GM12891 (cell line): ENCODE data around the gene UBE3B.

Experiments
- DNase-seq: peaks from one replicate; pipeline ENCODE4 v3.0.0; 2011; ENCODE audit warnings: low spot score; ENCODE audit not compliant: insufficient read length
- FAIRE-seq: peaks from 2 replicates; lab custom pipeline; 2011; peaks lifted over from hg19 to GRCh38; lab: Jason Lieb, UNC
- PAX5 ChIP-seq: IDR thresholded peaks from 2 replicates; pipeline ENCODE4 v1.6.1; 2011; ENCODE audit warnings: low read length, moderate library complexity, mild to moderate bottlenecking; ENCODE audit not compliant: insufficient read depth, severe bottlenecking
- POLR2A ChIP-seq: IDR thresholded peaks from 2 replicates; pipeline ENCODE4 v1.6.1; 2011; ENCODE audit warnings: low read depth, low read length, control low read depth
- POLR2AphosphoS5 ChIP-seq: IDR thresholded peaks from 2 replicates; pipeline ENCODE4 v1.6.1; 2011; ENCODE audit warnings: low read depth, low read length, control low read depth
- POU2F2 ChIP-seq: IDR thresholded peaks from 2 replicates; pipeline ENCODE4 v1.6.1; 2011; ENCODE audit warnings: low read depth, mild to moderate bottlenecking, control low read depth, low read length, moderate library complexity
- SPI1 ChIP-seq: IDR thresholded peaks from 2 replicates; pipeline ENCODE4 v1.6.1; 2011; ENCODE audit warnings: low read depth, low read length, control low read depth
- TAF1 ChIP-seq: IDR thresholded peaks from 2 replicates; pipeline ENCODE4 v1.6.1; 2011; ENCODE audit warnings: low read depth, low read length, control low read depth

The UBE3B gene

GRCh38 chr12:109523504-109523903 is 46.1 kb downstream of the UBE3B start:
- no peak for DNase-seq
- TF ChIP-seq PAX5, result no peak
- no peak for TF ChIP-seq SPI1
- TF ChIP-seq POU2F2, result no peak
- TF ChIP-seq POLR2A, result no peak
- TF ChIP-seq TAF1, result no peak
- TF ChIP-seq POLR2AphosphoS5, result no peak
- FAIRE-seq, result no peak

- FAIRE-seq, result no peak
- DNase-seq, result no peak
- TF ChIP-seq TAF1, result no peak
- TF ChIP-seq PAX5, result no peak
- TF ChIP-seq POU2F2, result no peak
- no peak for TF ChIP-seq POLR2AphosphoS5
- TF ChIP-seq POLR2A, result no peak
- TF ChIP-seq SPI1, result no peak
Measured at GRCh38 chr12:109524466-109525278, 47.2 kb downstream of the UBE3B start.

- no peak for FAIRE-seq
- TF ChIP-seq POU2F2, result no peak
- TF ChIP-seq POLR2A, result no peak
- no peak for TF ChIP-seq PAX5
- no peak for TF ChIP-seq TAF1
- TF ChIP-seq SPI1, result no peak
- TF ChIP-seq POLR2AphosphoS5, result no peak
Measured at GRCh38 chr12:109525279-109525585, 47.8 kb downstream of the UBE3B start.

GRCh38 chr12:109527489-109528123 is 50.2 kb downstream of the UBE3B start:
- FAIRE-seq (no peak), DNase-seq (no peak)
- TF ChIP-seq PAX5 (no peak), POLR2A (no peak), POU2F2 (no peak), TAF1 (no peak), SPI1 (no peak), POLR2AphosphoS5 (no peak)

More at GRCh38 chr12:109525279-109525585, 47.8 kb downstream of the UBE3B start:
- no peak for DNase-seq

GRCh38 chr12:109529691-109530640 is 52.5 kb downstream of the UBE3B start:
- no peak for FAIRE-seq
- TF ChIP-seq PAX5 (no peak), POLR2AphosphoS5 (no peak), SPI1 (no peak), TAF1 (no peak)

GRCh38 chr12:109531411-109531810 is 54.0 kb downstream of the UBE3B start:
- DNase-seq (no peak), FAIRE-seq (no peak)
- TF ChIP-seq TAF1, result no peak
- TF ChIP-seq PAX5, result no peak
- no peak for TF ChIP-seq POLR2AphosphoS5
- no peak for TF ChIP-seq POLR2A
- no peak for TF ChIP-seq POU2F2
- no peak for TF ChIP-seq SPI1

More at GRCh38 chr12:109529691-109530640, 52.5 kb downstream of the UBE3B start:
- no peak for DNase-seq

- DNase-seq (no peak), FAIRE-seq (no peak)
- TF ChIP-seq POLR2A, result no peak
- no peak for TF ChIP-seq POLR2AphosphoS5
- TF ChIP-seq PAX5, result no peak
- TF ChIP-seq SPI1, result no peak
- TF ChIP-seq TAF1, result no peak
- no peak for TF ChIP-seq POU2F2
Measured at GRCh38 chr12:109532721-109533486, 55.5 kb downstream of the UBE3B start.

GRCh38 chr12:109533487-109533740 is 56.0 kb downstream of the UBE3B start:
- no peak for DNase-seq
- TF ChIP-seq POLR2AphosphoS5, result no peak
- no peak for TF ChIP-seq POU2F2
- no peak for TF ChIP-seq SPI1
- FAIRE-seq, result no peak
